Measurements from ENCODE around the gene FRY.

The FRY gene

DNA sequence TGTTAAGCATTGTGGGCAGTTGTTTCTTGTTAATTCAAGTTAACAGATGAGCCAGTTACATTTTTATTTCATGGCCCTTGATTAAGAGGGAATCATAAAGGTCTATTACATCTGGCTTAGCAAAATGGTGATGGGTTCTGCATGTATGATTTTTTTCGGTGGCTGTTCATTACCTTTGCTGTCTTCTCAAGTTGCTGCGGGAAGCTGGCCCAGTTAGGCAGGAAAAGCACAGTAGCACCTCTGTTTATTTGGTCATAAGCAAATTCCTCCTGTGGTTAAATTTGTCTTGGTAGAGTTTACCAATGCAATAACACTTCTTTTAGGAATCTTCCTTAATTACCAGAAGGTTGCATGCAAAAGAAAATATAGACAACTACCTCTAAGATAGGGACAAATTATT lies 104.5 kb downstream of the FRY start:
- no peak for DNase-seq

DNA sequence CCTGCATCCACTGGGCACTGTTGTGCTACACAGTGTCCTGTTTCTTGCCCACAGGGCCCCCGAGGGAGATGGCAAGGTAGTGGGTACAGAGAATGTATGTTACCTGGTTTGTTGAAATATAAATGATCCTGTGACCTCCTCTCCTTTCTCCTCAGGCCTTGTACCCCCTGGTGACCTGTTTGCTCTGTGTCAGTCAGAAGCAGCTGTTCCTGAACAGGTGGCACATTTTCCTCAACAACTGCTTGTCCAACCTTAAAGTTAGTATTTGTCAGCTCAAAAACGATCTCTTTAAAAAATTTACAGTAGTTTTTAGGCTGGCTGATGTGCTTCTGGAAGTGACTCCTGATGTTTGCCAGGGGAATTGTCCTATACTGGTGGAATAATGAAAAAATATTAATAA lies 105.1 kb downstream of the FRY start:
- DNase-seq = no peak

GRCh38 chr13:32139251-32139650 lies 107.7 kb downstream of the FRY start:
- DNase-seq = no peak

DNA sequence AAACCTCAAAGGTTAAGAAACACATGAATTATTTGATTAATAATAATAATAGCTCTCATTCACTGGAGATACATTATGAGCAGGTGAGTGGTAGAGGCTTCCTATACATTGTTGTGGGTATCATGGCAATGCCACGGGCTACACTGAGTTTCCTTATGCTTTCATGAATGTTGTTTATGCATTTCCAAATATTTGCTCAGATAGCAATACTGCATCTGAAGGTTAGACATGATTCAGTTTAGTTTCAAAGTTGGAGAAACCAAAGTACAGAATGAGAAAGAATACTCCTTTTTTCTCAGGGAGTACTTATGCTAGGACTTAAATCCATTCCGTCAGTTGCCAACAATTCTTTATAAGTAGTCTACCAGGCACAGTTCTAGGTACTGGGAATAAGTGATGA lies 108.5 kb downstream of the FRY start:
- no peak for DNase-seq

- no peak for DNase-seq
Measured at GRCh38 chr13:32141462-32141861, 109.9 kb downstream of the FRY start.

DNA sequence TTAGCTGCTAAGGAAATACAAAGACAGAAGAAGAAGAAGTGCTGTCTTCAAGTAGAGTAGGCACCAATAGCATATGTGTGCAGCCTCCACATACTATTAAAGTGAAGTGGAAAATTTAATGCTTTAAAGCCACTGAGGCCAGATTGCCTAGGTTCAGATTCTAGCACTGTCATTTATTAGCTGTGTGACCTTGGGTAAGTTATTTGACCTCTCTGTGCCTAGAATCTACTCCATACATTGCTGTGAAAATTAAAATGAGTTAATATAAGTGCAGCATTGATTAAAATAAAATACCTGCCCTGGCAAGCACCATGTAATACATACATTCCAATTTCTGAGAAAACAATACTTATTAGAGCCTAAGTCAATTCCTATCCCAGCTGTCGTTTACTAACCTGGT lies 110.5 kb downstream of the FRY start:
- DNase-seq = no peak

- DNase-seq = peak; percentile 13
Measured at GRCh38 chr13:32142956-32143375, 111.4 kb downstream of the FRY start.

DNA sequence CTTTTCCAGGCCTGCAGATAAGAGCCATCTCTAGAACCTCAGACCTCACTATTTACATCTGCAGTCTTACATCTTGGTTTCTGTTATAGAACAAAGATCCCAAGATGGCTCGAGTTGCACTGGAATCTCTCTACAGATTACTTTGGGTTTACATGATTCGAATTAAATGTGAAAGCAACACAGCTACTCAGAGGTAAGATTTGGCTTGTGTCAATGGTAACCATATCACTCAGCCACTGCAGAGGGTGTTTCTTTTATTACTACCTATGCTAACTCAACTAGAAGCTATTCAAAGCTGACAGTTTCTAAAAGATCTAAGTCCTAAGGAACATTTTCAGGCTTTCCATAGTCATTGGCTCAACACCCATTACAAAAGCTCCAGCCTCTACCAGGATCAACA lies 115.6 kb downstream of the FRY start:
- DNase-seq = no peak

DNA sequence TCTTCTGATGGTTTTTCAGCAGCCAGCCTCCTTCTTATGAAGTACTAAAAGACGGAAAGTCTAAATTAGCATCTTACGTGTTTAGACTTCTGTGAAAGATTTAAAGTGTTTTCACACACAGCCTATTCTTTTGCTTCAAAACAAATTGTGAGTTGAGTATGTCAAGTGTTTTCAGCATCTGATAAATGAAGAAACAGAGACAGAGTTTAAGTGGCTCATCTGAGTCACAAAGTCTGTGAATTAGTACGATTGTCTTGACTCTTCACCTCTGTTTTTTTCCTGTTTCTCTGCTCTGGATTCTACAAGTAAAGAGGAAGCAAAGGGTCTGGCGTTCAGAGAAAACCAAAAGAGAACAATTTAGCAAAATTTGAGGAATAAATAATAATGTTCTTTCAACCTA lies 116.4 kb downstream of the FRY start:
- no peak for DNase-seq

GRCh38 chr13:32150239-32150638 lies 118.7 kb downstream of the FRY start:
- DNase-seq = no peak

DNA sequence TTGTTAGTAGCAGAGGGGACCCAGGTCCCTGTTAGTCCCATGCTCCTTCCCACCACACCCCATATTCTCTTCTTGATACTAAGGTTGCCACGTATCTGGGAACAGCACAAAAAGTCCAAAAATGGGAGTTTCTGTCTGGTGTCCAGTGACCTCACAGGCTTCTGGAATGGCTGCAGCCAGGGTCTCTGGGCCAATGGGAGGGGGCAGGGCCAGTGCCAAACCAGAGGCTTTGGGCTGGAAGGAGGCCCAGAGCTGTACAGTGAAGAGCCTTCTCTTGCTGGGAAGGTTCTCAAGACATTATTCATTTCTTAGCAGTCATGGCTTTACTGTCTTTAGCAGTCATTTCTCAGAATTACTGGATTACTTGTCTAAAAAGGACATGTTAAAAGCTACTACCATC lies 119.2 kb downstream of the FRY start:
- no peak for DNase-seq

DNA sequence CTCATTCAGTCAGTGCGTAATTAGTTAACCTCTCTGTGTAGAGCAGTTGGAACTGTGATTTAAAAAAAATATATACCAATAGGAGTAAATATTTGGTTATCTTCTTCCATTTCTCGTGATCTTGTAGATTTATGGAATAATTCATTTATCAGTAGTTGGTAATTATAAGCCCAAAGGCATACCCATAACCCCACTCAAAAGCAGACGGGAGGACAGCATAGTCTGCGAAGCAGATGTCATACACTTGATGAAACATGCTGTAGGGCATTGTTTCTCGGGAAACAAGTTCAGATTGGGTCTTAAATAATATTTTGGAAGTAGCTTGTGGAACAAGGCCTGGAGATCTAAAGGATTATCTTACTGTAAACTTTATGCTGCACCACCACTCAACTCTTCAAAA lies 119.7 kb downstream of the FRY start:
- no peak for DNase-seq

- DNase-seq = no peak
Measured at GRCh38 chr13:32153056-32153455, 121.5 kb downstream of the FRY start.

- DNase-seq = no peak
Measured at GRCh38 chr13:32159137-32159869, 127.7 kb downstream of the FRY start.

DNA sequence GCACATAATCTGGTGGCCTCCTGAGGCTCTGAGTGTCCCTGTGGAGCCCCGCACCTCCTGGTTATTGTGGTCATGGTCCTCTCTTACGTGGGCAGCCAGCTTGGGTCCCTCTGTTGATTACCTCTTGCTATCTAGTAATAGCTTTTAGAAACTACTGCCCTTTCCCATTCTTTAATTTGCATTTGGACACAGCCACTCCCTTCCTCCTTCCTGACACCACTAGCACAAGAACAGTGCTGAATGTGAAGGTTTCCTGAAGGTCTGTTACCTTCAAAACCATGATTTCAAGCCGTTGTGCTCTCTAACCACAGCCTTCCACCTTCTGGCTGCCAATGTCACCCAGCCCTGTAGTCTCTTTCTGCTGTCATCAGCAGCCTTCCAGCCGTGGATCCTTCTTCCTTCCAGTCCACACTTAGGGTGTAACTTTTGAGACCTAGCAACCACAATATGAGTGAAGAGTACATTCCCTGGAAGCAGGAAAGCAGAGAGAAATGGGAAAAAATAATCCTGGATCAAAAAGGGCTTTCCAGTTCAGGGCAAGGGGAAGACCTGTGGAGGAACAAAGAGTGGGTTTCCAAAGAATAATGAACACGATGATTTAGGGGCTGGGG lies 130.9 kb downstream of the FRY start:
- no peak for DNase-seq

DNA sequence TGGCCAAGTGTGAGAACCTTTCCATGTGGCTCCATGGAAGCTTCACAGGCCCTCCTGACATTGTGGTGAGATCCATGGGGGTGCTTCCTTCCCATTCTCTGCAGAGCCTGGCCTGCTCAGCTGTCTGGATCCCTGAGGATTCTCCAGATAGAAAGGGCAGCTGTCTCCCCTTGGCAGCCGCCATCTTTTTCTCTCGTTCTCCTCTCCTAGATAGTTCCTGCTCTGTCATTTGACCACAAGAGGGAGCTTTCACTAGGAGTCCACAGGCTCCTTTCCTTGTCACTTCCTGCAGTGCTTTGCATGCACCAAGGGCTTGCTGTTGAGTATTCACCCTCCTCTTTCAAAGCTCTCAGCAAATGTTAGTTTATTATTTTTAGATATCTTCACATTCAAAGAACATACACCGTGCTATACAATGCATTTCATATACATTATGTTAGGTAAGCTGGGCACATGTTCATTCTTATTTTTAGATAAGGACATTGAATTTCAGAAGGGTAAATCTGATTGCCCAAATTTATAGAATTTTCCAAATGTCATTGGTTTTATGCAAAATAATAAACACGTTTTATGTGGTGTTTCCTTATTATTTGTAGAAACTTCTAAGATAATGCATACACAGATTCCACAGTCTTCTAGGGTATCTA lies 133.2 kb downstream of the FRY start:
- DNase-seq = peak; percentile 73

DNA sequence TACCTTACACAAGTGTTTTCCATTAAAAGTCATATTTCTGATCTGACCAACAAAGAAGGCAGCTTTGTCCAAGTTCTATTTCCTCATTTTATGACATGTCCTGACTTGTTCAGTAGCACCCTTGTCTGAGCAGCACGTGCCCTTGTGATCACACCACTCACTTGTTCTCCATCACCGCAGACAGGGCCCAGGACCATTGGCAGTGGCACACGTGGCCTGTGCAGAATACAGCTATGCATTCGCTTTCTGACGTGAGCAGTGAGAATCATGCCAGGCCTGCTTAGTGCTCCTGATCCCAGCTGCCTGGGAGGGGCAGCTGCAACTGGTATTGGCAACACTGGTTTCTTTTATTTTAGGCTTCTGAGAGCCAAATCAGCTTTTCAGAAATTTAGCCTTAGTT lies 134.2 kb downstream of the FRY start:
- DNase-seq = no peak

DNA sequence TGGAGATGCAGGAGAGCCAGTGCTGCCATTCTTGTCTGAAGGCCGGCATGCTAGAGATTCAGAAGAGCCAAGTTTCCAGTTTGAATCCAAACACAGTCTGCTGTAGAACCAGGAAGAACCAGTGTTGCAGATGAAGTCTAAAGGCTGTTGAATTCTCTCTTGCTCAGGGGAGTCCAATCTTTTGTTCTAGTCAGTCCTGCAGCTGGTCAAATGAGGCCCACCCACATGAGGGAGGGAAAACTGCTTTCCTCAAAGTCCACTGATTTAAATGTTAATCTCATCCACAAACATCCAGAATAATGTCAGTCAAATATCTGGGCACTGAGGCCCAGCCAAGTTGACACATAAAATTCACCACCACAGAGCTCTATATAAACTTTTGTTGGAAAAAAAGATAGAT lies 136.6 kb downstream of the FRY start:
- no peak for DNase-seq

DNA sequence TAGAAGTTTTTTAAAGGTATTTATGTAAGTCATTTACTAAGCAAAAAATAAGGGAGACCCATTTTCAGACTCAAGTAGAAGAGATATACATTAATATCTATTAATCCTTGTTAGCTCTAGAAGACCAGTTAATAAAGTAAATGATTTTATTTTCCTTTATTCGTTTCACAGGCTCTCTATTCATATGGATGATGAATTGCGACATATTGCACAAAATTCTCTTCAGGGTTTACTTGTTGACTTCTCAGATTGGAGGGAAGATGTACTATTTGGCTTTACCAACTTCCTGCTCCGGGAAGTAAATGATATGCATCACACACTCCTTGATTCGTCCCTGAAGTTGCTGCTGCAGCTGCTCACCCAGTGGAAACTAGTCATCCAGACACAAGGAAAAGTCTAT lies 139.3 kb downstream of the FRY start:
- no peak for DNase-seq

DNA sequence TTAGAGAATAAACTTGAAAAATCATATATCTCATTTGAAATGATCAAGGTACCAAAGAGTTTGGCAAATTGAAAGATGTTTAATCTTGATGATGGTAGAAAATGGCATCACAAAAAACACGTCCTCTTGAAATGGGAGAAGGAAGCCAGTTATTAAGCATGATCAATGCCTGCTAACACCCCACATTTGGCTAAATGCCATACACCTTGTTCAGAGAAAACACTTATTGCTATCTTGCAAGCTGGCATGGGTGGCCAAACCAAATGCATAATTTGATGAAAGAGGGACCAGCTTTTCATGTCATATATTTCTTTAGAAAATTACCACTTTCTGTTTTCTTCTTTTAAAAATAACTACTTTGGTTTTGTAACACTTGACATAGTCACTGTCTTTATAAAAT lies 142.3 kb downstream of the FRY start:
- DNase-seq = no peak

DNA sequence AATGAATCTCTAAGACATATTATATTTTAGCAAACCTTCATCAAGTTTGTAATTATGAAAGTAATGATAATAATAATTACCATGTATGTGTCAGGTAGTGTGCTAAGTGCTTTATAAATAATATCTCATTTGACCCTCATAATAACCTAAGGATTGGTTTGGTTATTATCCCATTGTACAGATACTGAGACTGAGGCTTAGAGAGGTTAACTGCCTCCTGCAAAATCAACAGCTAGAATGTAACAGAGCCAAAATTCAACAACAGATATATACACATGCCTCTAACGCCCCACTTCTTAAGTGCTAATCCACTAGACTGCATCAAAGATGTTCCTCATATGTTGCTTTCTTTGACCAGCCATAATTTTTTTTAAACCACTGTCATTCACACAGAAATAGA lies 142.8 kb downstream of the FRY start:
- no peak for DNase-seq

DNA sequence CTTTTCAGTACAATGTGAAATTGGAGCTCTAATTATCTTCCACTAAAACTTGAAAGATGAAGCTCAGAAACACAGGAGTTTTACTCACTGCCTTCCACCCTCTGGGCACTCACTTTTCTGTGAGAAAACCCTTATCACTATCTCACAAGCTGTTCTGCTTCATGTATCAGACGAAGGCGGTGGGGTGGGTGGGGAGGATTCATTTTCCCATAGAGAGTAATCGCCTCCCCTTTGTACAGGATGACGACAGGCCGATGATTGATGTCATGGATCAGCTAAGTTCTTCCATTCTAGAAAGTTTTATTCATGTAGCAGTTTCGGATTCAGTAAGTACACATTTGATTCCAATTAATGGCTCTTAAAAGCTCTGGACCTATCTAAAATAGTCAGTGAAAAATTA lies 143.7 kb downstream of the FRY start:
- no peak for DNase-seq

DNA sequence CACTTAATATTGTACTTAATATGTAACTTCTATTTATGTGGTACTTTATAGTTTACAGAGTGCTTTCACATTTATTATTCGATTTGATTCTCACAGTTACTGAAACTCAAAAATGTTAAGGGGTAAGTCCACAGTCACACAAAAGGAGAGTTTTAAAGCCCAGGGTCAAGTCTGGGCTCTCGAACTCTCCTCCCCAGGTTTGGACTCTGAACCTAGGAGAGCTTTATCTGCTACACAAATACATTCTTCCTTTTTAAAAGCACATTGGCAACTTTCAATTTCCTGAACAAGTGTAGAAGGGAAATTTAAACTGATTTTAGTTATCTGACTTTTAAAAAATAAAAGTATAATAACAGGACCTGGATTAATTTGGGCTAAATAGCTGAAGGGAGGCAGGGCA lies 144.4 kb downstream of the FRY start:
- no peak for DNase-seq

- no peak for DNase-seq
Measured at GRCh38 chr13:32176696-32177095, 145.1 kb downstream of the FRY start.

DNA sequence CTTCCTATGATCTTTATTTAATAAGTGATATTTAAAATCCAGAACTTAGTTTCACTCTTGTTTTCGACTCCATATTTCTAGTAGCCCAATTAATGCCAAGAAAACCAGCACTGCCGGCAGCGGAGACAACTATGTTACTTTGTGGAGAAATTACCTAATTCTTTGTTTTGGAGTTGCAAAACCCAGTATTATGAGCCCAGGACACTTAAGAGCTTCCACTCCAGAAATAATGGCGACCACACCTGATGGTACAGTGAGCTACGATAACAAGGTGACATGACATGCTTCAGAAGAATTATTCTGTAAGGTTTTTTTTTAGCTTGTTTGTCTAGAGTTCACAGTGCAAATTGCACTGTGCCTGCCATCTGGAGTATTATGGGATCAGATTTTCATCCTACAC lies 147.2 kb downstream of the FRY start:
- no peak for DNase-seq
